H9 (cell line): Measurements from ENCODE around the gene PLXNA2. TPM values are rescaled to one million over a fixed set of nuclear protein-coding genes. Genes with fewer than 3 reads are reported as not detected.

Experiments
- DNase-seq: peaks from one replicate; pipeline ENCODE4 v3.0.0-alpha.2; 2017
- H2AFZ ChIP-seq: one replicate; pipeline ENCODE4 v1.6.1; 2013; ENCODE audit warnings: mild to moderate bottlenecking, low read length, control low read depth, moderate library complexity
- H2AK5ac ChIP-seq: 2 replicates; pipeline ENCODE4 v1.6.1; 2013; ENCODE audit warnings: low read length, control low read depth, mixed read lengths; ENCODE audit not compliant: insufficient read length
- H2BK120ac ChIP-seq: one replicate; pipeline ENCODE4 v1.6.1; 2013; ENCODE audit warnings: low read depth, mild to moderate bottlenecking, low read length, control low read depth, inconsistent platforms; ENCODE audit not compliant: poor library complexity, severe bottlenecking
- H2BK12ac ChIP-seq: 2 replicates; pipeline ENCODE4 v1.6.1; 2013; ENCODE audit warnings: low read length, control low read depth, mixed read lengths, low read depth; ENCODE audit not compliant: insufficient read length
- H2BK15ac ChIP-seq: 2 replicates; pipeline ENCODE4 v1.6.1; 2013; ENCODE audit warnings: low read depth, low read length, control low read depth
- H2BK20ac ChIP-seq: one replicate; pipeline ENCODE4 v1.6.1; 2013; ENCODE audit warnings: low read depth, mild to moderate bottlenecking, low read length, control low read depth, inconsistent platforms; ENCODE audit not compliant: poor library complexity, severe bottlenecking
- H2BK5ac ChIP-seq: 2 replicates; pipeline ENCODE4 v1.6.1; 2013; ENCODE audit warnings: low read length, control low read depth, mixed read lengths; ENCODE audit not compliant: insufficient read length
- H3K14ac ChIP-seq: 2 replicates; pipeline ENCODE4 v1.6.1; 2013; ENCODE audit warnings: low read length, control low read depth; ENCODE audit not compliant: insufficient read depth
- H3K18ac ChIP-seq: 2 replicates; pipeline ENCODE4 v1.6.1; 2013; ENCODE audit warnings: low read depth, mild to moderate bottlenecking, mixed read lengths, low read length, control low read depth; ENCODE audit not compliant: insufficient read length
- H3K23ac ChIP-seq: 2 replicates; pipeline ENCODE4 v1.6.1; 2013; ENCODE audit warnings: low read length, control low read depth, mixed read lengths, low read depth; ENCODE audit not compliant: insufficient read length
- H3K23me2 ChIP-seq: 2 replicates; pipeline ENCODE4 v1.6.1; 2013; ENCODE audit warnings: low read depth, mild to moderate bottlenecking, mixed read lengths, low read length, control low read depth; ENCODE audit not compliant: insufficient read length, poor library complexity, severe bottlenecking
- H3K27ac ChIP-seq: 2 replicates; pipeline ENCODE4 v1.5.1; 2013; ENCODE audit warnings: low read length, control low read depth, mixed read lengths, low read depth; ENCODE audit not compliant: insufficient read length
- H3K27me3 ChIP-seq: 2 replicates; pipeline ENCODE4 v1.6.1; 2013; ENCODE audit warnings: low read length, control low read depth, inconsistent platforms; ENCODE audit not compliant: insufficient read depth
- H3K4ac ChIP-seq: 2 replicates; pipeline ENCODE4 v1.6.1; 2013; ENCODE audit warnings: low read depth, mild to moderate bottlenecking, control low read depth, inconsistent platforms, low read length, moderate library complexity
- H3K4me1 ChIP-seq: 2 replicates; pipeline ENCODE4 v1.6.1; 2013; ENCODE audit warnings: low read length, control low read depth, inconsistent platforms; ENCODE audit not compliant: insufficient read depth
- H3K4me2 ChIP-seq: 2 replicates; pipeline ENCODE4 v1.6.1; 2013; ENCODE audit warnings: low read length, control low read depth, mixed read lengths; ENCODE audit not compliant: insufficient read length, insufficient read depth
- H3K56ac ChIP-seq: 2 replicates; pipeline ENCODE4 v1.6.1; 2013; ENCODE audit warnings: low read depth, mild to moderate bottlenecking, mixed read lengths, low read length, control low read depth; ENCODE audit not compliant: insufficient read length
- H3K79me1 ChIP-seq: 2 replicates; pipeline ENCODE4 v1.6.1; 2013; ENCODE audit warnings: low read depth, mild to moderate bottlenecking, moderate library complexity, low read length, control low read depth, inconsistent platforms; ENCODE audit not compliant: insufficient read depth, poor library complexity, severe bottlenecking
- H3K79me2 ChIP-seq: 2 replicates; pipeline ENCODE4 v1.6.1; 2013; ENCODE audit warnings: low read length, control low read depth, inconsistent platforms; ENCODE audit not compliant: insufficient read depth
- H3K9ac ChIP-seq: 2 replicates; pipeline ENCODE4 v1.6.1; 2013; ENCODE audit warnings: low read length, control low read depth, mixed read lengths; ENCODE audit not compliant: insufficient read length; ENCODE audit errors: extremely low read depth
- H3K9me3 ChIP-seq: one replicate; pipeline ENCODE4 v1.6.1; 2013; ENCODE audit warnings: low read depth, low read length, inconsistent platforms; ENCODE audit not compliant: control insufficient read depth
- H3T11ph ChIP-seq: one replicate; pipeline ENCODE4 v1.6.1; 2013; ENCODE audit warnings: mild to moderate bottlenecking, low read length, control low read depth, inconsistent platforms
- H4K20me1 ChIP-seq: one replicate; pipeline ENCODE4 v1.6.1; 2013; ENCODE audit not compliant: control insufficient read depth, insufficient read length, insufficient read depth
- H4K5ac ChIP-seq: 2 replicates; pipeline ENCODE4 v1.6.1; 2013; ENCODE audit warnings: low read depth, mild to moderate bottlenecking, mixed read lengths, low read length, control low read depth; ENCODE audit not compliant: insufficient read length
- H4K8ac ChIP-seq: replicated peaks from 2 replicates; pipeline ENCODE4 v1.6.1; 2013; ENCODE audit warnings: low read length, control low read depth, mixed read lengths, low read depth; ENCODE audit not compliant: insufficient read length
- H4K91ac ChIP-seq: 2 replicates; pipeline ENCODE4 v1.6.1; 2013; ENCODE audit warnings: low read depth, mild to moderate bottlenecking, moderate library complexity, mixed read lengths, low read length, control low read depth; ENCODE audit not compliant: insufficient read length
- H3K27ac Mint-ChIP-seq, 3 experiments: 2 replicates in 2 of 3; 3 replicates in 1 of 3; pipeline ENCODE4 v1.8.0; 2020 to 2021; ENCODE audit warnings: mixed read lengths in 3 of 3, mild to moderate bottlenecking in 1 of 3, moderate library complexity in 1 of 3
- H3K27me3 Mint-ChIP-seq: 2 replicates; pipeline ENCODE4 v1.8.0; 2021; ENCODE audit warnings: low read depth, mild to moderate bottlenecking, moderate library complexity, mixed read lengths
- H3K36me3 Mint-ChIP-seq, 3 experiments: 2 replicates in 2 of 3; 3 replicates in 1 of 3; pipeline ENCODE4 v1.8.0; 2020 to 2021; ENCODE audit warnings: low read depth in 3 of 3, mixed read lengths in 3 of 3; ENCODE audit not compliant: insufficient read depth in 1 of 3
- H3K4me1 Mint-ChIP-seq, 2 experiments: 2 replicates each; pipeline ENCODE4 v1.8.0; 2020; ENCODE audit warnings: mixed read lengths in 2 of 2
- H3K4me3 Mint-ChIP-seq, 2 experiments: 2 replicates in 1 of 2; 3 replicates in 1 of 2; pipeline ENCODE4 v1.8.0; 2020 to 2021; ENCODE audit warnings: mild to moderate bottlenecking in 2 of 2, mixed read lengths in 2 of 2, moderate library complexity in 1 of 2
- H3K9me3 Mint-ChIP-seq, 2 experiments: 2 replicates in 1 of 2; 3 replicates in 1 of 2; pipeline ENCODE4 v1.8.0; 2020; ENCODE audit warnings: mild to moderate bottlenecking in 2 of 2, mixed read lengths in 2 of 2, moderate library complexity in 1 of 2
- WGBS: extraction: QIAGEN DNeasy Blood & Tissue Kit; methylation state at CpG from one replicate; pipeline ENCODE4 v1.1.7; 2013; ENCODE audit warnings: missing lambda C conversion rate, low lambda C conversion rate, mixed read lengths; ENCODE audit not compliant: insufficient read length; ENCODE audit errors: extremely low coverage; 5-methylcytosine and 5-hydroxymethylcytosine counted together
- total RNA-seq: library from RNA; stranded (reverse); gene quantifications from 2 replicates; pipeline ENCODE4 v1.2.1, GENCODE V29; 2021
- TF ChIP-seq, protein P1 (sequence below): fragments of 200-600 bp; sonication (generic); conservative IDR thresholded peaks from 3 replicates; pipeline ENCODE4 v1.8.0; 2021; ENCODE audit warnings: antibody characterized with exemption, mild to moderate bottlenecking

PLXNA2 gene
- total RNA-seq, 1 experiment from 2014 or later, result 0.57 TPM

GRCh38 chr1:208093754-208094719 is 150.1 kb downstream of the PLXNA2 start:
- H2BK120ac ChIP-seq, result no peak overlapping the region
- no peak overlapping the region for H3K56ac ChIP-seq
- H3K79me2 ChIP-seq, result no peaks in the 10 kb centered on the region
- no peak overlapping the region for H3K14ac ChIP-seq
- peak; percentile 85 for DNase-seq
- H3K9ac ChIP-seq, result no peak overlapping the region
- 0 out of 2 replicates have a peak, but pooled peaks cover 3% of the 10 kb centered on the region for H3K4me1 ChIP-seq
- H3K27ac ChIP-seq, result no peak overlapping the region
- no peak overlapping the region for H4K5ac ChIP-seq
- no peak overlapping the region for H3K18ac ChIP-seq
- no peak overlapping the region for H4K8ac ChIP-seq
- H3K4me2 ChIP-seq, result no peak overlapping the region
- H2BK5ac ChIP-seq, result no peak overlapping the region
- H3K4ac ChIP-seq, result no peak overlapping the region
- H2AFZ ChIP-seq, result no peak overlapping the region
- Mint-ChIP-seq H3K27me3 (no peaks in the 10 kb centered on the region), H3K9me3 (no peaks in the 10 kb centered on the region), H3K4me1 (peaks cover 11 to 31% of the 10 kb centered on the region in 2 experiments), H3K4me3 (no peak overlapping the region), H3K27ac (no peak overlapping the region), H3K36me3 (no peaks in the 10 kb centered on the region)
- H4K91ac ChIP-seq, result no peak overlapping the region
- H4K20me1 ChIP-seq, result no peaks in the 10 kb centered on the region
- H3K23me2 ChIP-seq, result no peaks in the 10 kb centered on the region
- no peaks in the 10 kb centered on the region for H3K9me3 ChIP-seq
- WGBS, result no CpG with 5 or more reads among the region's 4 CpGs
- no peak overlapping the region for H2BK15ac ChIP-seq
- H3T11ph ChIP-seq, result no peak overlapping the region
- TF ChIP-seq, protein P1, sequence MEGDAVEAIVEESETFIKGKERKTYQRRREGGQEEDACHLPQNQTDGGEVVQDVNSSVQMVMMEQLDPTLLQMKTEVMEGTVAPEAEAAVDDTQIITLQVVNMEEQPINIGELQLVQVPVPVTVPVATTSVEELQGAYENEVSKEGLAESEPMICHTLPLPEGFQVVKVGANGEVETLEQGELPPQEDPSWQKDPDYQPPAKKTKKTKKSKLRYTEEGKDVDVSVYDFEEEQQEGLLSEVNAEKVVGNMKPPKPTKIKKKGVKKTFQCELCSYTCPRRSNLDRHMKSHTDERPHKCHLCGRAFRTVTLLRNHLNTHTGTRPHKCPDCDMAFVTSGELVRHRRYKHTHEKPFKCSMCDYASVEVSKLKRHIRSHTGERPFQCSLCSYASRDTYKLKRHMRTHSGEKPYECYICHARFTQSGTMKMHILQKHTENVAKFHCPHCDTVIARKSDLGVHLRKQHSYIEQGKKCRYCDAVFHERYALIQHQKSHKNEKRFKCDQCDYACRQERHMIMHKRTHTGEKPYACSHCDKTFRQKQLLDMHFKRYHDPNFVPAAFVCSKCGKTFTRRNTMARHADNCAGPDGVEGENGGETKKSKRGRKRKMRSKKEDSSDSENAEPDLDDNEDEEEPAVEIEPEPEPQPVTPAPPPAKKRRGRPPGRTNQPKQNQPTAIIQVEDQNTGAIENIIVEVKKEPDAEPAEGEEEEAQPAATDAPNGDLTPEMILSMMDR, result peak; percentile 91
- H3K23ac ChIP-seq, result no peak overlapping the region
- H3K79me1 ChIP-seq, result no peaks in the 10 kb centered on the region
- H2AK5ac ChIP-seq, result no peak overlapping the region
- H3K27me3 ChIP-seq, result no peaks in the 10 kb centered on the region
- H2BK20ac ChIP-seq, result no peak overlapping the region
- H2BK12ac ChIP-seq, result no peak overlapping the region
